Smooth muscle cell (in vitro differentiated cells): ENCODE measurements around the gene TOX2. TPM values are rescaled to one million over a fixed set of nuclear protein-coding genes. Genes with fewer than 3 reads are reported as not detected.

Experiments
- DNase-seq: peaks from one replicate; lab custom pipeline; 2025; ENCODE audit not compliant: unreplicated experiment; lab: John Stamatoyannopoulos, UW
- H2AFZ ChIP-seq: fragments of 200-600 bp; sonication (generic); 2 replicates; pipeline ENCODE4 v1.6.0; 2016; ENCODE audit warnings: antibody characterized with exemption, low read depth, mild to moderate bottlenecking
- H3F3A ChIP-seq: fragments of 200-600 bp; sonication (generic); 2 replicates; pipeline ENCODE4 v1.6.0; 2017; ENCODE audit warnings: antibody characterized with exemption, low read depth
- H3K27ac ChIP-seq: fragments of 200-600 bp; sonication (generic); 2 replicates; pipeline ENCODE4 v1.5.1; 2016; ENCODE audit warnings: low read depth, mild to moderate bottlenecking
- H3K27me3 ChIP-seq: fragments of 200-600 bp; sonication (generic); 2 replicates; pipeline ENCODE4 v1.6.1; 2016; ENCODE audit warnings: low read depth, mild to moderate bottlenecking
- H3K36me3 ChIP-seq: fragments of 200-600 bp; sonication (generic); 2 replicates; pipeline ENCODE4 v1.5.1; 2016; ENCODE audit warnings: low read depth
- H3K4me1 ChIP-seq: fragments of 200-600 bp; sonication (generic); 2 replicates; pipeline ENCODE4 v1.5.1; 2016; ENCODE audit warnings: low read depth
- H3K4me2 ChIP-seq: fragments of 200-600 bp; sonication (generic); 2 replicates; pipeline ENCODE4 v1.6.0; 2016; ENCODE audit warnings: mild to moderate bottlenecking
- H3K4me3 ChIP-seq: fragments of 200-600 bp; sonication (generic); 2 replicates; pipeline ENCODE4 v1.5.1; 2016; ENCODE audit warnings: mild to moderate bottlenecking
- H3K79me2 ChIP-seq: fragments of 200-600 bp; sonication (generic); 2 replicates; pipeline ENCODE4 v1.6.0; 2016; ENCODE audit warnings: low read depth, mild to moderate bottlenecking
- H3K9ac ChIP-seq: fragments of 200-600 bp; sonication (generic); 2 replicates; pipeline ENCODE4 v1.6.0; 2016; ENCODE audit warnings: low read depth
- H3K9me3 ChIP-seq: fragments of 200-600 bp; sonication (generic); replicated peaks from 2 replicates; pipeline ENCODE4 v1.5.1; 2016; ENCODE audit warnings: low read depth
- H4K20me1 ChIP-seq: fragments of 200-600 bp; sonication (generic); 2 replicates; pipeline ENCODE4 v1.6.0; 2016; ENCODE audit warnings: low read depth
- CTCF ChIP-seq: fragments of 200-600 bp; sonication (generic); IDR thresholded peaks from 2 replicates; pipeline ENCODE4 v1.5.1; 2017; ENCODE audit warnings: borderline replicate concordance, mild to moderate bottlenecking, antibody characterized with exemption; ENCODE audit not compliant: insufficient read depth, poor library complexity, severe bottlenecking
- WGBS: methylation state at CpG from one replicate; pipeline ENCODE4 v1.1.7; 2016; ENCODE audit warnings: low lambda C conversion rate; 5-methylcytosine and 5-hydroxymethylcytosine counted together
- polyA plus RNA-seq: library from polyadenylated mRNA; unstranded; fragments of >200 nt; fragmentation: Nextera tagmentation; extraction: Ambion mirVana; gene quantifications from 2 replicates; pipeline ENCODE4 v1.2.1, GENCODE V29; 2016
- total RNA-seq: library from RNA; depleted of rRNA; stranded (reverse); fragments of >200 nt; gene quantifications from 2 replicates; pipeline ENCODE4 v1.2.3, GENCODE V29; 2014

Gene TOX2
- total and polyA plus RNA-seq, 2 experiments from 2014 or later = 1.1 to 3.8 TPM

GRCh38 chr20:43903953-43904826 lies 10.5 kb upstream of the TOX2 start:
- no peak overlapping the region for H3K27ac ChIP-seq
- H3K4me1 ChIP-seq = peaks cover 15% of the 10 kb centered on the region
- TF ChIP-seq CTCF = no peak
- H4K20me1 ChIP-seq = no peaks in the 10 kb centered on the region
- 61% methylated on average over 14 of the region's 14 CpGs for WGBS
- no peaks in the 10 kb centered on the region for H3K79me2 ChIP-seq
- no peak overlapping the region for H3K4me3 ChIP-seq
- H3K9me3 ChIP-seq = peaks cover 4% of the 10 kb centered on the region
- no peak overlapping the region for H2AFZ ChIP-seq
- no peak overlapping the region for H3K9ac ChIP-seq
- no peak for DNase-seq
- H3F3A ChIP-seq = no peaks in the 10 kb centered on the region
- H3K27me3 ChIP-seq = no peaks in the 10 kb centered on the region
- no peaks in the 10 kb centered on the region for H3K36me3 ChIP-seq
- H3K4me2 ChIP-seq = no peak overlapping the region

GRCh38 chr20:43904827-43905177 lies 9.8 kb upstream of the TOX2 start:
- Histone ChIP-seq H3K27me3 (no peaks in the 10 kb centered on the region), H2AFZ (no peak overlapping the region), H3K27ac (no peak overlapping the region), H3K79me2 (no peaks in the 10 kb centered on the region), H3K4me2 (no peak overlapping the region), H3K9me3 (peaks cover 4% of the 10 kb centered on the region), H3K4me3 (no peak overlapping the region), H4K20me1 (no peaks in the 10 kb centered on the region), H3K9ac (no peak overlapping the region), H3F3A (no peaks in the 10 kb centered on the region), H3K36me3 (no peaks in the 10 kb centered on the region), H3K4me1 (peaks cover 14% of the 10 kb centered on the region)
- no peak for DNase-seq
- WGBS = 89% methylated on average over 8 of the region's 8 CpGs
- TF ChIP-seq CTCF = no peak

- WGBS = 99% methylated on average over 2 of the region's 2 CpGs
- no peak for TF ChIP-seq CTCF
- H3K36me3 ChIP-seq = no peaks in the 10 kb centered on the region
- H3K4me2 ChIP-seq = no peak overlapping the region
- peaks cover 4% of the 10 kb centered on the region for H3K9me3 ChIP-seq
- no peak overlapping the region for H3K9ac ChIP-seq
- no peaks in the 10 kb centered on the region for H4K20me1 ChIP-seq
- H3K79me2 ChIP-seq = no peaks in the 10 kb centered on the region
- no peak overlapping the region for H2AFZ ChIP-seq
- H3K27ac ChIP-seq = no peak overlapping the region
- no peak overlapping the region for H3K4me3 ChIP-seq
- DNase-seq = no peak
- H3F3A ChIP-seq = no peaks in the 10 kb centered on the region
- peaks cover 11% of the 10 kb centered on the region for H3K4me1 ChIP-seq
- no peaks in the 10 kb centered on the region for H3K27me3 ChIP-seq
Observed at GRCh38 chr20:43906505-43907034, 8.1 kb upstream of the TOX2 start.
